Psoas muscle (tissue), 8 donors: ENCODE results near the gene VSIR. TPM values are rescaled to one million over a fixed set of nuclear protein-coding genes. Genes with fewer than 3 reads are reported as not detected.

Source experiments
- ATAC-seq, 4 donors: fragments of 200-7000 bp; cut with Tn5 transposase; one replicate each; pipeline ENCODE4 v1.9.1; 2020; ENCODE audit warnings: moderate library complexity in 3 of 4, mild to moderate bottlenecking in 2 of 4
- DNase-seq, 2 donors: peaks; one replicate each; pipeline ENCODE4 v3.0.0-alpha.2; 2020
- H3K27ac ChIP-seq: fragments of 200-600 bp; one replicate; pipeline ENCODE4 v1.8.0; 2022
- H3K27me3 ChIP-seq, 3 donors: fragments of 200-600 bp in 1 of 3; one replicate each; pipeline versions ENCODE4 v1.6.1 to v1.8.0; 2013 to 2022; ENCODE audit warnings: low read length in 2 of 3, mild to moderate bottlenecking in 2 of 3, moderate library complexity in 1 of 3; ENCODE audit not compliant: insufficient read depth in 3 of 3
- H3K36me3 ChIP-seq, 2 donors: fragments of 200-600 bp in 1 of 2; one replicate each; pipeline versions ENCODE4 v1.6.1 to v1.8.0; 2013 to 2022; ENCODE audit warnings: low read depth in 1 of 2, mild to moderate bottlenecking in 1 of 2, moderate library complexity in 1 of 2; ENCODE audit not compliant: insufficient read depth in 1 of 2
- H3K4me1 ChIP-seq: fragments of 200-600 bp; one replicate; pipeline ENCODE4 v1.8.0; 2022
- H3K4me3 ChIP-seq: fragments of 200-600 bp; one replicate; pipeline ENCODE4 v1.8.0; 2022; ENCODE audit warnings: mild to moderate bottlenecking
- H3K9me3 ChIP-seq: fragments of 200-600 bp; one replicate; pipeline ENCODE4 v1.8.0; 2022
- WGBS, 3 donors: extraction: QIAGEN DNeasy Blood & Tissue Kit; methylation state at CpG; one replicate each; pipeline versions ENCODE4 v1.1.6 to v1.1.7; 2013; 5-methylcytosine and 5-hydroxymethylcytosine counted together
- intact Hi-C, 2 donors: fragments of 100-400 bp; cut with DNase I; formaldehyde crosslinking; loops; one replicate each; pipeline versions ENCODE4 v1.11.0 to v1.14.2; 2022
- polyA plus RNA-seq, 3 donors: library from polyadenylated mRNA; stranded (reverse); fragments of 200-250 nt; gene quantifications; one replicate each; pipeline ENCODE4 v1.2.3, GENCODE V29; 2013
- total RNA-seq, 4 donors: library from RNA; stranded (reverse); fragmentation: NEBNext Ultra II Directional in 2 of 4; extraction: Animal tissue kit (Norgen Biotek cat#: 25700) in 2 of 4; gene quantifications; one replicate each; pipeline versions ENCODE4 v1.2.1 to v1.2.4, GENCODE V29; 2021 to 2023
- TF ChIP-seq, protein P1 (sequence below): fragments of 200-600 bp; IDR thresholded peaks from one replicate; pipeline ENCODE4 v1.8.0; 2022; ENCODE audit warnings: antibody characterized with exemption
- donor health status: healthy with polysubstance abuse.
- donor health status: DM: no; HTN: no; CAD: no; lungs with moderate emphysema.
- donor health status: Bipolar disorder and iron deficiency.
- donor health status: healthy.
- donor health status: DM: yes; HTN: yes; CAD: no.
- donor health status: DM: no; HTN: no; CAD: no.
- donor health status: DM: no; HTN: no; CAD: no.
- donor health status: DM: yes; HTN: yes; CAD: no.

Gene VSIR
- total and polyA plus RNA-seq, 7 donors = 12.5 to 21.8 (median 18.1) TPM

DNA sequence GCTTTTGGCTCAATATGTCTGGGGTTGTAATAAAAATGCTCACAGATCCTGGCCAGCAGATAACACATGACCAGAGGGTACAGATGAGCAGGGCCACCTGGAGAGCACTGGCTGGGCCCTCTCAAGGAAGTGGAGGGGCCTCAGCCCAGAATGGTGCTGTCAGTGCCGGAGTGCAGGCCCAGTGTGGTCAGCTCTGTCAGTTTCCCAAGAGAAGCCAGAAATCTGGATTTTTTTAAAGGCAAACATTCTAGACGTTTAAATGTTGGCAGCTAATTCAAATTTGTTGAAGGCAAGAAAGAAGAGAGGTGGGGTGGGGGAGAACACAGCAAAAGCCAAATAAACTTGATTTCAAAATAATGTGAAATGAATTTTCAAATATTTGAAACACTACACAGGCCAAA is 55.8 kb downstream of the VSIR start:
- Histone ChIP-seq H3K27ac (no peak overlapping the region), H3K4me1 (peaks cover 20% of the 10 kb centered on the region), H3K27me3 (no peaks in the 10 kb centered on the region), H3K36me3 (no peaks in the 10 kb centered on the region), H3K9me3 (no peaks in the 10 kb centered on the region), H3K4me3 (no peak overlapping the region)
- no peak for ATAC-seq
- TF ChIP-seq, protein P1, sequence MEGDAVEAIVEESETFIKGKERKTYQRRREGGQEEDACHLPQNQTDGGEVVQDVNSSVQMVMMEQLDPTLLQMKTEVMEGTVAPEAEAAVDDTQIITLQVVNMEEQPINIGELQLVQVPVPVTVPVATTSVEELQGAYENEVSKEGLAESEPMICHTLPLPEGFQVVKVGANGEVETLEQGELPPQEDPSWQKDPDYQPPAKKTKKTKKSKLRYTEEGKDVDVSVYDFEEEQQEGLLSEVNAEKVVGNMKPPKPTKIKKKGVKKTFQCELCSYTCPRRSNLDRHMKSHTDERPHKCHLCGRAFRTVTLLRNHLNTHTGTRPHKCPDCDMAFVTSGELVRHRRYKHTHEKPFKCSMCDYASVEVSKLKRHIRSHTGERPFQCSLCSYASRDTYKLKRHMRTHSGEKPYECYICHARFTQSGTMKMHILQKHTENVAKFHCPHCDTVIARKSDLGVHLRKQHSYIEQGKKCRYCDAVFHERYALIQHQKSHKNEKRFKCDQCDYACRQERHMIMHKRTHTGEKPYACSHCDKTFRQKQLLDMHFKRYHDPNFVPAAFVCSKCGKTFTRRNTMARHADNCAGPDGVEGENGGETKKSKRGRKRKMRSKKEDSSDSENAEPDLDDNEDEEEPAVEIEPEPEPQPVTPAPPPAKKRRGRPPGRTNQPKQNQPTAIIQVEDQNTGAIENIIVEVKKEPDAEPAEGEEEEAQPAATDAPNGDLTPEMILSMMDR = no peak
- intact Hi-C loops = no loop called here
- no peak for DNase-seq
- WGBS, 3 donors = 73 to 81% (median 74%) methylated on average over 2 of the region's 2 CpGs

DNA sequence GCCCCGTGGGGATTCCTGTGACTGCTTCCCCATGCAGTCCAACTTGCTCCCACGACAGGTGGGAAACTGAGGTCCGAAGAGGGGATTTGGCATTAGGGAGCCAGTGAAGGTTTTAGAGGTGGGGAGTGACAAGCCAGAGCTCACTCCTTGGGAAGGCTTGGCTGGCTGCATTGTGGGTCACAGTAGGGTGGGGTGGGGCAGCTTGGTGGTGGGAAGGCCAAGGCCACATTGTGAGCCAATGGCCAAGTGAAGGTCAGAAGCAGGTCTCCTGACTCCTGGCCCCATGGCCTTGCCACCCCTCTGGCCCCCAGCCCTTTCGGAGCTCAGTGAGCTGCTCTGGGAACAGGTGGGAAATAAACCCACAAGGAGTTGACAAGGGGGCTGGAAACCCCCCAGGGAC is 56.3 kb downstream of the VSIR start:
- H3K36me3 ChIP-seq = no peaks in the 10 kb centered on the region
- no peaks in the 10 kb centered on the region for H3K27me3 ChIP-seq
- intact Hi-C loops = no loop called here
- TF ChIP-seq, protein P1 = no peak
- no peak overlapping the region for H3K27ac ChIP-seq
- WGBS, 3 donors = 84 to 94% (median 86%) methylated on average over 4 of the region's 4 CpGs
- ATAC-seq (no peak), DNase-seq (no peak)
- no peaks in the 10 kb centered on the region for H3K9me3 ChIP-seq
- no peak overlapping the region for H3K4me3 ChIP-seq
- H3K4me1 ChIP-seq = peaks cover 20% of the 10 kb centered on the region

DNA sequence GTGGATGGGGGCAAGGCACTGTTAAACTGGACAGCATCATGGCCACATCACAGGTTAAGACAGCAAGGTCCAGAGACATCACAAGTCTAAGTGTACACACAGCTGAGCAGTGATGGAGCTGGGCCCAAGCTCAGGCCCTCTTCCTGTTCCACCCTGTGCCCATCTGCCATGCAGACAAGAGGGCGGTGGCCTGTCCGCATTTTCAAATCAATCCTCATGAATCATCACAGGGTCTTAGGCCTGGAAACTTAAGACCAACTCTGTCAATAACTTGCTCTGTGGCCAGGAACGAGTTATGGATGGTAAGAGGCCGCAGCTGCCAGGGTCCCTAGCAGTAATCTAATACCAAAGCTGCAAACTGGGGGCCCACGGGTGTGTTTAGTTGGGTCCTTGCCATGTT is 56.9 kb downstream of the VSIR start:
- intact Hi-C loops = no loop called here
- peaks cover 20% of the 10 kb centered on the region for H3K4me1 ChIP-seq

DNA sequence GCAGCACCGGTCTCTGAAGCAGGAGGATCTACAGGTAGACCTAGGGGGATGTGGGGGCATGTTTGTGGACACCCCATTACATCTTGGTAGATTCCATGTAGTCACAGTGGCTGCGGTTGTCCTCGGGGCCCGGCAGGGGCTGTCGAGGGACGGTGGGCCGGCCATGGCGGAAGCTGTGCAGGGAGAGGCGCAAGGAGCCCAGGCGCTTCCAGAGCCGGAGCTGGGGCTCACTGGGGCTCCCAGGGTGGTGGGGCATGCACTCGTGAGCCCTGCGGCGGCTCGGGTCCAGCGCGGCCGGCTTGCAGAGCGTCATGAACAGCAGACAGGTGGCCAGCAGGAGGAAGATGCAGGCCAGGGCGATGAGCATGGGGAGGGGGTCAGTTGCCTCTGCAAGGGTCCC is 57.5 kb downstream of the VSIR start:
- intact Hi-C loops = no loop called here
- no peaks in the 10 kb centered on the region for H3K9me3 ChIP-seq
- DNase-seq = no peak
- no peak for ATAC-seq
- H3K27ac ChIP-seq = no peak overlapping the region
- peaks cover 20% of the 10 kb centered on the region for H3K4me1 ChIP-seq
- 91 to 95% (median 92%) methylated on average over 16 to 20 of the region's 20 CpGs for WGBS, 3 donors
- no peaks in the 10 kb centered on the region for H3K36me3 ChIP-seq
- H3K27me3 ChIP-seq = no peaks in the 10 kb centered on the region
- TF ChIP-seq, protein P1 = no peak
- no peak overlapping the region for H3K4me3 ChIP-seq

More for the DNA sequence above, 56.9 kb downstream of the VSIR start:
- WGBS, 3 donors = 85 to 94% (median 89%) methylated on average over 5 of the region's 5 CpGs
- H3K4me3 ChIP-seq = no peak overlapping the region
- H3K27ac ChIP-seq = no peak overlapping the region
- H3K9me3 ChIP-seq = no peaks in the 10 kb centered on the region
- DNase-seq (no peak), ATAC-seq (no peak)
- no peaks in the 10 kb centered on the region for H3K27me3 ChIP-seq
- H3K36me3 ChIP-seq = no peaks in the 10 kb centered on the region
- TF ChIP-seq, protein P1 = no peak

DNA sequence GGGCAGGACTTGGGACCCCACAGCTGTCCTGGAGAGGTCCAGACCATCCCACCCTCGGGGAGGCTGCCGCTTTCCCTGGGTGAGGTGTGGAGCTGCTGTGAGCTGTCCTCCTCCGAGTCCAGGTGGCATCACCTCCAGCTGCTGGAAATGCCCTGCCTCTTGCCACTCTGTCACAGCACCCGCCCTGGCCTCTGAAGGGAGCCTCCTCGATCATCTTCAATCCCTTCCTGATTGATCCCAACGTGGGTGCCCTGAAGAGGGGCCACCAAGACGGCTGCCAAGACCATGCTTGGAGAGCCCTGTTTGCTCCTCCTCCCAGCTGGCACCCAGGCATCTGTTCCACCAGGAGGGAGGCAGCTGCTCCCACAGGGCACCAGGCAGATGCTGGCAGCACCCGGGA is 58.3 kb downstream of the VSIR start:
- TF ChIP-seq, protein P1 = no peak
- Histone ChIP-seq H3K36me3 (no peaks in the 10 kb centered on the region), H3K27ac (no peak overlapping the region), H3K27me3 (no peaks in the 10 kb centered on the region), H3K4me3 (no peak overlapping the region), H3K4me1 (peaks cover 20% of the 10 kb centered on the region), H3K9me3 (no peaks in the 10 kb centered on the region)
- WGBS, 3 donors = 52 to 61% (median 54%) methylated on average over 8 of the region's 8 CpGs
- DNase-seq (no peak), ATAC-seq (no peak)
- intact Hi-C loops = no loop called here
